GM19455 (cell line): ENCODE data around the gene PDE11A.

Experiments used
- ATAC-seq: cut with Tn5 transposase; IDR thresholded peaks from one replicate; pipeline ENCODE4 v1.9.1; 2021; ENCODE audit not compliant: unreplicated experiment

The PDE11A gene

GRCh38 chr2:177673602-177674595 lies 398.7 kb downstream of the PDE11A start:
- no peak for ATAC-seq

GRCh38 chr2:177671662-177672061 lies 400.9 kb downstream of the PDE11A start:
- no peak for ATAC-seq

GRCh38 chr2:177670791-177671535 lies 401.6 kb downstream of the PDE11A start:
- no peak for ATAC-seq

GRCh38 chr2:177669625-177670330 lies 402.8 kb downstream of the PDE11A start:
- no peak for ATAC-seq

- no peak for ATAC-seq
These were observed 403.4 kb downstream of the PDE11A start for GRCh38 chr2:177669201-177669600.

- ATAC-seq, result no peak
These were observed 404.0 kb downstream of the PDE11A start for GRCh38 chr2:177668617-177669016.

GRCh38 chr2:177667626-177668025 lies 405.0 kb downstream of the PDE11A start:
- no peak for ATAC-seq

- ATAC-seq, result no peak
These were observed 406.2 kb downstream of the PDE11A start for GRCh38 chr2:177666408-177666807.

- ATAC-seq, result no peak
These were observed 406.6 kb downstream of the PDE11A start for GRCh38 chr2:177665948-177666347.

- ATAC-seq, result no peak
These were observed 407.2 kb downstream of the PDE11A start for GRCh38 chr2:177665328-177665727.

GRCh38 chr2:177662895-177663294 lies 409.7 kb downstream of the PDE11A start:
- no peak for ATAC-seq

GRCh38 chr2:177660742-177661141 lies 411.8 kb downstream of the PDE11A start:
- no peak for ATAC-seq

GRCh38 chr2:177658309-177658708 lies 414.3 kb downstream of the PDE11A start:
- ATAC-seq, result no peak

GRCh38 chr2:177651833-177652232 lies 420.7 kb downstream of the PDE11A start:
- no peak for ATAC-seq

GRCh38 chr2:177649568-177650518 lies 422.7 kb downstream of the PDE11A start:
- ATAC-seq, result no peak

GRCh38 chr2:177646791-177647190 lies 425.8 kb downstream of the PDE11A start:
- no peak for ATAC-seq

GRCh38 chr2:177646241-177646640 lies 426.3 kb downstream of the PDE11A start:
- no peak for ATAC-seq

- ATAC-seq, result no peak
These were observed 431.2 kb downstream of the PDE11A start for GRCh38 chr2:177641331-177641730.

- no peak for ATAC-seq
These were observed 432.2 kb downstream of the PDE11A start for GRCh38 chr2:177640423-177640822.

- ATAC-seq, result no peak
These were observed 433.2 kb downstream of the PDE11A start for GRCh38 chr2:177639262-177639914.
